Fibroblast of skin of abdomen (primary cell): ENCODE measurements around the gene FGD5.
"Not testable (repeated sequence)": the region's sequence is repeated elsewhere in the genome, so short reads cannot be mapped to it uniquely, and the experiment has no call there.

Source experiments
- DNase-seq: peaks from one replicate; pipeline ENCODE4 v3.0.0-alpha.2; 2013

FGD5 gene

DNA sequence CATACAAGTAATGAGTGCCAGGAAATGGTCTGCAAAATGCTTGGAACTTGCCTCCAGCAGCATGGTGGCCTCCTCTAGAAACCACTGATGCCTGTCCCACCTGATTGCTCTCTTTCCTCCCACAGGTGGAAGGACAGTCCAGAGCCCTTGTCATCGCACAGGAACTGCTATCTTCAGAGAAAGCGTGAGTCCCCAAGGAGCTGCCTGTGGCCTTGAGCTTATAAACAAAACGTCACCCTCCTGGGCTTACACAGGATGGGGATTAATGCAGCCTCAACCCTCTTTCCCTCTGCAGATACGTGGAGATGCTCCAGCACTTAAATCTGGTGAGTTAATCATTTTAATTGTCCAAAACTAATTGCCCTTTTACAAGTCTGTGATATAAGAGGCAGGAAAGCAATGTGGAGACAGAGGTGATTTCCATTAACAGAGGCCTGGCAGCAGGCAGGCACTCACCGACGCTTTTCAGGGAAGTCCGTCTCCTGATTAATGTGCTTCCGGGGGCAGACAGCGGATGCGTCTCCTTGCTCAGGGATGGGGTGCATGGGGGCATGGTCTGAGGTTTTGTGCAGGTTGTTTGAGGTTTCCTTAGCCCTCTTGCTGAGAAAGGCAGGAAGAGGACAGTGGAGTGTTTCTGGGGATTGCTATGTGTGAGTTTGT, 61.8 kb downstream of the FGD5 start:
- DNase-seq: no peak

- DNase-seq: no peak
Observed at GRCh38 chr3:14883226-14883625, 64.5 kb downstream of the FGD5 start.

DNA sequence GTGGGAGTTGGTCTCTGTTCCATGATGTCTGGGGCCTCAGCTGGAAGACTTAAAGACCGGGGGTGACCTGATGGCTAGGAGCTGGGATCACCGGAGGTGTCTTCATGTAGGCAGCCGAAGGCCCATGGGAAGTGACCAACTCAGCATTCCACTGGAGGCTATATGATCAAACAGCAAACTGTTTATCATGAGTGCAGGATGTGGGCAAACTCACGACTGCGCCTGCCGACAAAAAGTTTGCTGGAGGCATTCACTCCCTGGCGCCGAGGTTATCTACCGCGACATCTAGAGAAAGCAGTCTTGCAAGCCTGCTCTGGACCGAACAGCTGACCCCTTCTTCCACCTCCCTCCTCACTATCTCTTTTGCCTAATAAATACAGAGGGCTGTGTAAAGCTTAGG, 65.9 kb downstream of the FGD5 start:
- DNase-seq: no peak

DNA sequence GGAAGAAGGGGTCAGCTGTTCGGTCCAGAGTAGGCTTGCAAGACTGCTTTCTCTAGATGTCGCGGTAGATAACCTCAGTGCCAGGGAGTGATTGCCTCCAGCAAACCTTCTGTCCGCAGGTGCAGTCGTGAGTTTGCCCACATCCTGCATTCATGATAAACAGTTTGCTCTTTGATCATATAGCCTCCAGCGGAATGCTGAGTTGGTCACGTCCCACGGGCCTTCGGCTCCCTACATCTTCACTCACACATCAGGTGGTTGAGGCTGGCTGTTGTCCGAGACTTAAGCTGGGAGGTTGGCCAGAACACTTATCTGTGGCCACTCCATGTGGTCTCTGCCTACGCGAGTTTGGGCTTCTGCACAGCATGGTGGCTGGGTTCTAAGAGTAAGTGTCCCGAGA, 66.5 kb downstream of the FGD5 start:
- no peak for DNase-seq

GRCh38 chr3:14886101-14886500, 67.3 kb downstream of the FGD5 start:
- DNase-seq: no peak

GRCh38 chr3:14889205-14889604, 70.4 kb downstream of the FGD5 start:
- no peak for DNase-seq

DNA sequence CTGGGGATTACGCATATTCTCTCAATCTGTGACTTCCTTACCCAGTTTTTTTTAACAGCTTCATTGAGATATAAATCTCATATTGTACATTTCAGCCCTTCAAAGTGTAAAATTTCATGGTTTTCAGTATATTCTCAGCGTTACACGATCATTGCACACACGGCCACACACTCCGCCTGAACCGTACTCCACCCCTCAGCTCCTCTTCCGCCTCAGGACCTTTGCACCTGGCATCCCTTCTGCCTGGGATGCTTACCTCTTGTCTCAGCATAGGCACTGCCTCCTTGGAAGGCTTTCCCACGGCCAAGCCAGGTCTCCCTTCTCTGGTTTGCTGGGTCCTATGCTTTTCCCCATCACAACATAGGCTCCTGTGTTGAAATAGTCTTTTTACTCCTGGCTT, 71.2 kb downstream of the FGD5 start:
- DNase-seq: no peak

- DNase-seq: no peak
Observed at GRCh38 chr3:14890476-14890875, 71.7 kb downstream of the FGD5 start.

- DNase-seq: no peak
Observed at GRCh38 chr3:14891135-14892132, 72.7 kb downstream of the FGD5 start.

- no peak for DNase-seq
Observed at GRCh38 chr3:14892226-14892625, 73.5 kb downstream of the FGD5 start.

DNA sequence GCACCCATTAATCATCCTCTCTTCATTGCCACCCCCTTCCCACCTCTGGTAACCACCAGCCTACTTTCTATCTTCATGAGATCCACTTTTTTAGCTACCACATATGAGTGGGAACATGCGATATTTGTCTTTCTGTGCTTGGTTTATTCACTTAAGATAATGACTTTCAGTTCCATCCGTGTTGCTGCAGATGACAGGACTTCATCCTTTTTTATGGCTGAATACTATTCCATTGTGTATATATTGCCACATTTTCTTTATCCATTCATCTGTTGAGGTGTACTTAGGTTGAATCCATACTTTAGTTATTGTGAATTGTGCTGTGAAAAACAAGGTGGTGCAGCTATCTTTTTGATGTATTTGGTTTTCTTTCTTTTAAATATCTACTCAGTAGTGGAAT, 75.3 kb downstream of the FGD5 start:
- no peak for DNase-seq

DNA sequence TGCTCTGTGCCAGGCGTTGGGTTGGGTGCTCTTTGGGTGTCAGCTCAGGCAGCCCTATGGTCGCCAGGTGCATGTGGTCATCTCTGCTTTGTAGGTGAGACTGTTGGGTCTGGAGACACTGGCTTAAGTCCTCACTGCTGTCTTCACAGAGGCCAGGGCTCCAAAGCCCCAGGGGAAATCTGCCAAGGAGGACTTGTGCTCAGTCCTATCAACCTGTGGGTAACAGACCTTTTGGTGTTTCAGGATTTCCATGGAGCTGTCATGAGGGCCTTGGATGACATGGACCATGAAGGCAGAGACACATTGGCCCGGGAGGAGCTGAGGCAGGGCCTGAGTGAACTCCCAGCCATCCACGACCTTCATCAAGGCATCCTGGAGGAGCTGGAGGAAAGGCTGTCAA, 78.5 kb downstream of the FGD5 start:
- no peak for DNase-seq

DNA sequence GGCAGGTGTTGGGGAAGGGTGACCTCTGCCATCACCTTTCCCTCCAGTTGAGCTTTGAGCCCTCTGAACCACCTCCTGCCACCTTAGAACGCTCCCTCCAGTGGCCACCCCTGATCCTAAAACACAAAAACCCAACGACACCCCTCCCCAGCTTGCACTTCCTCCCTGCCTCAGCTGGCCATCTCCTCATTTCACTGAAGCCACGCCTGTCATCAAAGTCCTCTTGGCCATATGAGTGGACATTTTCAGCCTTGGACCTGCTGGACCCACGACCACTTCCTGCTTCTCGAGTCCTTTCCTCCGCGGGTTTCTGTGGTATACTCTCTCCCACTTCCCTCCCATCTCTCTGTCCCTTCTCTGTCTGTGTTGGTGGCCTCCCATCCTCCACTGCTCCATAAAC, 80.2 kb downstream of the FGD5 start:
- DNase-seq: no peak

GRCh38 chr3:14899993-14900618, 81.3 kb downstream of the FGD5 start:
- no peak for DNase-seq

DNA sequence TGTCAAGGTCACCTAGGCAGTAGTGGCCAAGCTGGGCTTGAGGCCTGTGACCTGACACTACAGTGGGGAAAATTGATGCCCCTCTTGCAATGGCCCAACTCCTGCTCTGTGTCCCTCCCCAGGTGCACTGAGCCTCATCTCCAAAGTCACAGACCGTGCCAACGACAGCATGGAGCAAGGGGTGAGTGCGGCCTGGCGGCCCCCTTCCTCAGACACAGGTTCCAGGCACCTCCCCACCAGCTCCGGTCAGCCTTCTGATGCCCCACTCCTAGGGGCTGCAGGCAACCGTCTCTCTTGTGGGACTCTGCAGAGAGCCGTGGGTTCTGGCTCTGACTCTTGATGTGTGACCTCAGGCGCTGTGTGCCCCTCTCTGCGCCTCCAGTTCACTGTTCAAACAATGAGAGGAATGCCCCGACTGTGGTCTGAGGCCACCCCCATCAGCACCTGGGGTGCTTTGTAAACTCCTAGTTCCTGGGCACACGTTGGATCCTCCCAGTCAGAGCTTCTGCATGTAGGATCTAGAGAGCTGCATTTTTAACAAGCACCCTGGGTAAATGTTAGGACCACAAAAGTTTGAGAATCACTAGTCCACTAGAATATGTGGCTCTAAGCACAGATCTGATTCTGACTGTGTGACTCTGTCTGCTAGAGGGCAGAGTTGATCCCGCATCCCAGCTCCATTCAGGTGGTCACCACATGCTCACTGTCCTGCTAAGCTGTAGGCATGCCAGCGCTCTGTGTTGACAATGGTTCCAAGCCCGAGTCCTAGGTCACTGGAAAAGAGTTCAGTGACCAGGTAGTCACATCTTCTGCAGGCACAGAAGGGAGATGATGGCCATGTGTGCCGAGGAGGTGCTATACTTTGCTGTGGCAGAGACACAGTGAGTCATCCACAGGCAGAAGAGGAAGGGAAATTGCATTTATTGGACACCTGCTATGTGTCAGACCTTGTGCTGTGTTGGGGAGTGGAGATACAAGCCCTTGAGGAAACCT, 82.4 kb downstream of the FGD5 start:
- no peak for DNase-seq

GRCh38 chr3:14902719-14903118, 84.0 kb downstream of the FGD5 start:
- no peak for DNase-seq

DNA sequence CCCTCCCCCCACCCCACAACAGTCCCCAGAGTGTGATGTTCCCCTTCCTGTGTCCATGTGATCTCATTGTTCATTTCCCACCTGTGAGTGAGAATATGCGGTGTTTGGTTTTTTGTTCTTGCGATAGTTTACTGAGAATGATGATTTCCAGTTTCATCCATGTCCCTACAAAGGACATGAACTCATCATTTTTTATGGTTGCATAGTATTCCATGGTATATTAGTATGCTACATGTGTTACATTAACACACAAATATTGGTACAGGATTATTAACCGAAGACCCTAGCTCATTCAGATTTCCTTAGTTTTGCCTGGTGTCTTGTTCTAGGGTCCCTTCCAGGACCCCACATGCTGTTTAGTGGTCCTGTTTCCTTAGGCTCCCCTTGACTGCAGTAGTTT, 84.7 kb downstream of the FGD5 start:
- not testable (repeated sequence) for DNase-seq

DNA sequence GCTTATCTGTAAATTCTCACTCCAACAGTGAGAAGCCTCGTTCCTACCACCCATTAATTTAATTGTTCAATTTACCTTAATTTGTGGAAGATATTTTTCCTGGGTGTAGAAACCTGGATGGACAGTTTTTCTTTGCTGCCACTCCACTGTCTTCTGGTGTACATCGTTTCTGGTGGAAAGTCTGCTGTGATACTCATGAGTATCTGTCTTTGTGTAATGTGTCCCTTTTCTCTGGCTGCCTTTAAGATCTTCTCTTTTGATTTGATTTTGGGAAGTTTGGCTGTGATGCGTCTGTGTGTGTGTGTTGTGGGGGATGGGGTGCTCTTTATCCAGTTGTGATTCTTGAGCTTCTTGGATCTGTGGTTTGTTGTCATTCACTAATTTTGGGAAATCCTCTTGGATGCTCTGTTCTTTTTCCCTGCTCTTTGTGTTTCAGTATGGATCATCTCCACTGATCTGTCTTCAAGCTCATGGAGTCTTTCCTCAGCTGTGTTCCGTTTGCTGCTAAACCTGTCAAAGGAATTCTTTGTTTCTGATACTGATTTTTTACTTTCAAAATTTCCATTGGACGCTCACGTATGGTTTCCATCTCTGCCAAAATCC, 86.4 kb downstream of the FGD5 start:
- no peak for DNase-seq

GRCh38 chr3:14906355-14906971, 87.7 kb downstream of the FGD5 start:
- DNase-seq: no peak

GRCh38 chr3:14907043-14907966, 88.5 kb downstream of the FGD5 start:
- no peak for DNase-seq
